Measurements from ENCODE around the gene GDF11. TPM values are rescaled to one million over a fixed set of nuclear protein-coding genes. Genes with fewer than 3 reads are reported as not detected.

Gene GDF11
- total RNA-seq, 1 experiment from 2014 or later = 7.1 TPM

DNA sequence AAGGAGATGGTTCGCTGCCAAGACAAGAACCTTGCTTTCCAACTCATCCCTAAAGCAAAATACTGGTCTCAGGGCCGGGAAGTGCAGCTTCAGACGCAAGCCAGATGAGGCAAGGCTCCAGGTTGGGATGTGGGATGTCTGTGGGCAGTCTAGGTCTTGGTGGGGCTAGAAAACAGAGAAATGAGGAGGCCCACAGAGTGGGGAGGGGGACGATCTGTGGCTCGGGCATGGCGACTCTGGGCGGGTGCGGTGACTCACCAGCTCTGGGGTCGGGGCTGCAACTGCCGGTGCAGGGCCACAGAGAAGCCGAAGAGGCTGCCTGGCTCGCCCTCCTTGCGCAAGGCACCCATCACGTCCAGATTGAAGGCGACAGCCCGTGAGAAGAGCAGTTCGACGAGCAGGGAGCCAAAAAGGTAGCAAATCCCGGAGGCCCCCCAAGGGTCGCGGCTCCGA, 35.7 kb upstream of the GDF11 start:
- no peak for DNase-seq (ENCODE audit: low read depth)

- DNase-seq (ENCODE audit: low read depth) = peak; percentile 42
These were observed 34.9 kb upstream of the GDF11 start, which contains the start of gene ITGA7 for GRCh38 chr12:55707841-55708694. ITGA7 (minus strand) TSS chr12:55707904; CDS start chr12:55707682, 222 bp downstream.

- DNase-seq (ENCODE audit: low read depth) = no peak
These were observed 34.2 kb upstream of the GDF11 start for GRCh38 chr12:55708695-55709233.

DNA sequence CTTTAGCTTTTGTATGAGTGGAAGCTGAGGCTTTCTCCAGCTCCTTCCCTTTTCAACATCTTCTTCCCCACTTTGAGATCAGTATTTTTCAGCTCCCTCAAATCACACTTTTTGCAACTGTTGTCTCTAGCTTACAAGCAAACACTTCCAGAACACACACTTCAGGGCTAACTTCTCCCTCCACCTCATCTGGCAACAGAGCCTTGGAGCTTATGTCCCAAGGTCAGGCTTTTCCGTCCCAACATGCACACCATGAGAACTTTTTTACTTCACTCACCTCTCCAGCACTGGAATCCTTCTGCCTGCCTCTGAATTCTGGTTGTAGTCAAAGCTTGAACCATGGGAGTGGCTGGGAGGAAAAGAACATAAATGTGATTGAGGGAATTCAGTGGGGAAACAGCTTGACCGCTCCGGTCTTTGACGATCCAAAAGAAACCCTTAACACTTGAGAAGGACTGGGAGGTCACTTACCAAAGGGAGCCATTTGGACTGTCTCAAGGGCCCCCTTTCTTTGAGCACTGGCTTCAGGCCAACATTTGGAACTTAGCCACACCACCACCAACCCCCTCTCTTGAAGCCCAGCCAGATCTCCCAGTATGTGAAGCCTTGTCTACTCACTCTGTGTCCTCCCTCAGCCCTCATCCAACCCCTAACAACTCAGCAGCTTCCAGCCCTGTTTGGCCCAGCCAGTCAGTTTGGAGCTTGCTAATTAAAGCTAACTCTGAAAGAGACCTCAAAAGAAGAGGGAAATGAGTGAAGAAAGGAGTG, 31.0 kb upstream of the GDF11 start:
- DNase-seq (ENCODE audit: low read depth) = no peak

DNA sequence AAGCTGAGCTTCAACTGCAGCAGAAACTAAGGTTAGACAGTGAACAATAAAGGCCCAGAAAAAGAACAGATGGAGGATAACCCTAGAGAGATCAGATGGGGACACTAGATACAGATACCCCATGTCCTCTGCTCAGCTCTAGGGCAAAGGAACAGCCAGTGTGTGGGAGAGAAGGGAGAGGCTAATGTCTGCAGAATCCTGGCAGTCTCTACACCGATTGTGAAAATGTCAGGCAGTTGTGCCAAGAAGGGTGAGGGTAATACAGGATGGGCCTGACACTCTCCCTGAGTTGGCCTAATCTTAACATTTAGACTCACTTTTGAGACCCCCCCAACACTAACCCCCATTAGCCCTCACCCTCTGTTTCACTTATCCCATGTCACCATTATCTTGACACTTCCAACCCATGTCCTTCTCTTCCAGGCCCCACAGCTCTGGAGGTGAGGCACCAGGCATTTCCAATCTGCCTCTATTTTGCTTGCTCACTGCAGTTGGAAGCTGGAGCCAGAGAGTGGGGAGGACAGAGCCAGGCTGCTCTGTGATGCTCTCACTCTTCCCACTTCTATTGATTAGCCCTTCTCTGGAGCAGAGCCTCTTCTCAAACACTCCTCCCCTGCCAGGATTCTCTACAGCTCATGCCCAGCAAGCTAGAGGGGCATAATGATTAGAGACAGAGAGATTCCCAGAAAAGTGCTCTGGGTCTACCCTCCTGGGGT, 30.1 kb upstream of the GDF11 start:
- DNase-seq (ENCODE audit: low read depth) = no peak

GRCh38 chr12:55713721-55714120, 29.2 kb upstream of the GDF11 start:
- peak; percentile 71 for DNase-seq (ENCODE audit: low read depth)

DNA sequence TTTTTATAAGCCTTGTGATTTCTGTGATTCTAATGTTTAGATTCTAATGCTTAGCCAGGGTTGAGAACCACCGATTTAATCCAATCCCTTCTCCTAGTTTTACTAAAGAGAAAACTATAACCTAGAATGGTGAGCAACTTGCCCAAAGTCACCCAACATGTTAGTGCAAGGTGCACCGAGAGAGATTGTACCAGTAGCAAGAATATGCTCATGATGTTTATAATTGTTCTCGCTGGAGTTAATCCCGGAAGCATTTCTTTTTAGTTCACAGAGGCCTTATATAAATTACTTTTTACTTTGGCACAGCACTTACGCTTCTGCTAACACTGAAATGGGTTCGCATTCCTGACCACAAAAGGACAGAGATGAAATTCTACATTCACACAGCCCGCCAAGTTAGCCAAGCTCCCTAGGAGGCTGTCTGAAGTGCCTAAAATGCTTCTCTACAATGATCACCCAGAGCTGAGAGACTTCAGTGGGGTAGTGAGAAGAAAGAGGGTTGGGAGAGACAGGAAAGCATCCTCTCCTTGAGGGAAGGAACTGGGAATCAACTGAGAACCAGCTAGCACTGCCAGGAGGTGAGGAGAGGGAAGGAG, 27.7 kb upstream of the GDF11 start:
- DNase-seq (ENCODE audit: low read depth) = no peak

GRCh38 chr12:55715833-55716581, 26.9 kb upstream of the GDF11 start, which contains the start of gene BLOC1S1:
BLOC1S1 (plus strand) TSS chr12:55716046; CDS start chr12:55716052, 6 bp downstream.
- peak; percentile 92 for DNase-seq (ENCODE audit: low read depth)

DNA sequence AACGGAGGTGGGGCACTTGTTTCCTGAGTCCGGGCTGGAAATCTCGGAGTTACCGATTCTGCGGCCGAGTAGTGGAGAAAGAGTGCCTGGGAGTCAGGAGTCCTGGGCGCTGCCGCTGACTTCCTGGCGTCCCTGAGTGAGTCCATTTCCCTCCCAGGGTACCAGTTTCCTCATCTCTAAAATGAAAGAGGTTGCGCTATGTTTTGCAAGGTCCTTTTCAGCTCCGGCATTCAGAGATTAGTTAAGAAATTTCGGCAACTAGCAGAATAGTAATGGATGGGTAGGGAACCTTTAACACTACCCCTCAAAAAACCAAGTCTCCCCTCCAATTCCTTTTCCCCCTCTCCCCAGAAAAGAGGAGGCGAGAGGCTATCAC, 26.4 kb upstream of the GDF11 start:
- DNase-seq (ENCODE audit: low read depth) = no peak

DNA sequence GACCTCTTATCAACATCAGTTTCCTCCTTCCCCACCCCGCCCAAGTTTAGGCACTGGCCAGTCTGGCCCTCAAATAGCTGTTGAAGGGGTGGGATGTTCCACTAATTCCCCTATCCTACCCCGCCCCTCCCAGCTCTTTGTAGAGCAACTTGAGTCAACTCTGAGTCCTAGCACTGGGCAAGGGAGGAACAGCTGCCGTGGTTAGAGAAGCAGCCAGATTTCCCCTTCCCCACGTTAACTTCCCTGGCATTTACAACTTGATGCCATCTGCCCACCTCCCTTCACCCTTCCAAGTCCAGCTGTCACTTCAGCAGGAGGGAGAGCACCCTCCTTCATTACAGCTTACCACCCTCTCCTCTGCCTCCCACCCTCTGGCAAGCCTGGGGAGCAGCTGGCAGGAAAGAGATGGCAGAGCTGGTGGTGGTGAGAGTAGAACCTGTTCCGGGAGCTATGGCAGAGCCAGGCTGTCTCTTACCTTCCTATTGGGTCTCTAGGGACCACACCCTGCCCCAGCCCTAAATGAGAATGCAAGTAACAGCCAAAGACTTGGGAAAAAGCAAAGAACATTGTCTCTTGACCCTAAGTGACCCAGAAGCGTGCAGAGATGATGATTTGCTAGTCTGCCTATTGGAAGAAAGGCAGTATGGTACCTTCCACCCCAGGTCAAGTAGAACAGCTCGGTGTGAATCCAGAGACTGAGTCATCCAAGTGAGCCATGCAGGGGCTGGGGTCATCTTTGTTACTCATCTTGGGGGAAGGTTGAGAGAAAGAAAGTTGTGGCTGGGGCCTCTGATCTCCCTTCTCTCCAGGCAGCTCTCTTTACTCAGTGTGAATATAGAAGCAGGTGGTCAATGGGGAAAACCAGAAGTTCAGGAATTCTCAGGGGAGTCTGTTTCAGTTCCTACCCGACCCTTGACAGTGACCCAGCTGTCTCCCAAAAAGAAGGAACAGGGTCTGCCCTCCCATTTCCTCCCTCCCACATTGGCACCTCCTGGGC, 25.6 kb upstream of the GDF11 start:
- DNase-seq (ENCODE audit: low read depth) = peak; percentile 88

GRCh38 chr12:55718015-55718414, 24.9 kb upstream of the GDF11 start:
- peak; percentile 41 for DNase-seq (ENCODE audit: low read depth)

GRCh38 chr12:55718624-55719275, 24.2 kb upstream of the GDF11 start:
- DNase-seq (ENCODE audit: low read depth) = no peak

- no peak for DNase-seq (ENCODE audit: low read depth)
These were observed 23.6 kb upstream of the GDF11 start for GRCh38 chr12:55719371-55719770.

DNA sequence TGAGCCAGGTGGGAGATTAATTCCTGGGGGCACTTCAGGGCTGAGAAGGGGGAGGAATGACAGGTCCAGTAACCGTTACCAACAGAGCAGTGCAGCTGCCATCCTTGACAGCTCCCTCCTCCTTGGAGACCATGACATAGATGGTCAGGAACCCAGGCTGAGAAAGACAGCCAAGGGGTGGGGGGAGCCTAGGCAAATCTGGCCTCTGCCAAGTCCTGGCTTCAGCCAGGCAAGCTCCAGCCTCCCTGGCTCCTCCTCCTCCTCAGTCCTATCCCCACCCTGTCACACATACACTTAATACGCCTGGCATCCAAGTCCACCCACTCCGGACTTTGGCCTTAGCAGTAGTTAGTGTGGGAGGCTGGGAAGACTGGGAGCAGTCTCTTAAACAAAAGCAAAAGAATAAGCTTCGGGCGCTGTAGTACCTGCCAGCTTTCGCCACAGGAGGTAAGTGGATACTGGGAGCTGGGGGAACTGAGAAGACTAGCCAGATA, 22.8 kb upstream of the GDF11 start, which contains the start of gene RDH5:
Gene RDH5, plus strand, starts transcription at position 323 of the 494 bp plus-strand sequence. CDS start 792 bp downstream, outside the sequence.
- DNase-seq (ENCODE audit: low read depth) = peak; percentile 64

GRCh38 chr12:55720894-55721444, 22.0 kb upstream of the GDF11 start:
- peak; percentile 98 for DNase-seq (ENCODE audit: low read depth)

- peak; percentile 58 for DNase-seq (ENCODE audit: low read depth)
These were observed 21.2 kb upstream of the GDF11 start for GRCh38 chr12:55721601-55722213.

- no peak for DNase-seq (ENCODE audit: low read depth)
These were observed 20.0 kb upstream of the GDF11 start for GRCh38 chr12:55722948-55723347.

All from M059J (cell line).